Measurements from ENCODE around the gene CA10.
A peak's percentile ranks its signal among the peaks of the same experiment; 100 is the strongest.

CA10 gene

DNA sequence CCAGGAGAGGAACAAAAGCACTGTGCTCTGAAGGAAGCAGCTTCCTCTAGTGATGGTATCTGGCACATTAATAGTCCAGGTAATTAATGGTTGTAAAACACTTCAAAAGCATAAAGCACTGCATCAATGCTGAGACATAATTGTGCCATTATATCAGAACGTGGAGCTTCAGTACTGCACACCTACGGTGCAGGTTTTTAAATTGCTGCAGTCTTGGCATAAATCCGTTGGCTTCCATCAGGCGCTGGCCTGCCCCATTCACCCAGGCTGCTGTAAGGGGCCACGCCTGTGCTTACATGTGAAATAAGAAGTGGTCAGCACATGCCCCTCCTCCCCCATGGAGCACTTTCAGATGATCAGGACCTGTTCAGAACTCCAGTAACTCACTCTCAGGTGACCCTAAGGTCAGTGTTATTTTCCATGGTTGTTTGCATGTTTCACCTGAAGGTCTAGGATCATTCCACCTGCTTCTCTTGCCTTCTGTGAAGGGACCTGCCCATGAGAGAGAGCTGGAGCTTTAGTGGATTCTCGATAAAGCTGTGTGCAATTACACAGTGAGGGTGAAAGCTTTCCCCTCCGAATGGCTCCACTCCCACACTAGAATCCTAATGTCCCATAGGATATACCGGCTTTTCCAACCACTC, 345.3 kb downstream of the CA10 start:
- DNase-seq: no peak

DNA sequence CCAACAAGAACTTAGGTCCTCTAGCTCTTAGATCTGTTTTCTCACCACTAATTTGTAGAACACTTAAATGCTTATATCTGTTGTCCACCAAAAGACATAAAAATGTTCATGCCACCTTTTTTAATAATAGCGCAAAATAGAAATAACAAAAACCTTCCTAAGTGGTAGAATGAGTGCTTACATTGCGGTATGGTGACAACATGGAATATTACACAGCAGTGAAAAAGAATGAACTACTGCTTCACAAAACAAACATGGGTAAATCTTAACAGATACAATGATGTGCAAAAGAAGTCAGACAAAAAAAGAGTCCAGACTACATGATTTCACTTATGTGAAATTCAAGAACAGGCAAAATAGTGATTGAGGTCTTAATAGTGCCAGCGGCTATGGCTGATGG, 351.1 kb downstream of the CA10 start:
- DNase-seq: no peak

DNA sequence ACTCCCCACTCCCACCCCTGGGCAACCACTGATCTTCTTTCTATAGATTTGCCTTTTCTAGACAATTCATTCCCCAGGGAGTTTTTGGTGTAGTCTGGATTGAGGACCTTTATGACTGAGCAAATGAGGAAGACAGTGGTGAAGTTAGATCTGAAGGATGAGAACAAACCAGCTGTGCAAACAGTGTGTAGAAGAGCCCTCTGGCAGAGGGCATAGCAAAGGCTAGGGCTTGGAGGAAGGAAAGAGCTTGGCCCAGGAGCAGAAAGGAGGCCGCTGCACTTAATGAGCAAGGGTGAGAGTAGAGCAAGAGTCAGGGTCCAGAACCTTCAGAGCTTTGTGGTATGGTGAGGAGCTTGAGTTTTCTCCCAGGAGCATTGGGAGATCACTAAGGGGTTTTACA, 352.7 kb downstream of the CA10 start:
- no peak for DNase-seq

DNA sequence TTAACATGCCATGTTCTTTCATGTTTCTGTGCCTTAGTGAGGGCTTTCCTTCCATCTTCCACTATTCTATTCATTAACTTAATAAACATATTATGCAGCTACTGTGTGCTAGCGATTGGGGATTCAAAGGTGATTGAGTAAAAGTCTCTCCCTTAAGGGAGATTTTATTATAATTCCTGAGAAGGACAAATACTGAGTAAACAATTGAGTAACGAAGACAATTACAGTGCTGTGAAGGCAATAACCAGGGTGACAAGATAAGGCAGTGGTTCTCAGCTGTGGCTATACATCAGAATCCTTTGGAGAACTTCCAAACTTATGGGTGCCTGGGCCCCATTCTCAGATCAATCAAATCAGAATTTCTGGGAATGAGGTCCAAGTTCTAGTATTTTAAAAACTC, 353.3 kb downstream of the CA10 start:
- no peak for DNase-seq

DNA sequence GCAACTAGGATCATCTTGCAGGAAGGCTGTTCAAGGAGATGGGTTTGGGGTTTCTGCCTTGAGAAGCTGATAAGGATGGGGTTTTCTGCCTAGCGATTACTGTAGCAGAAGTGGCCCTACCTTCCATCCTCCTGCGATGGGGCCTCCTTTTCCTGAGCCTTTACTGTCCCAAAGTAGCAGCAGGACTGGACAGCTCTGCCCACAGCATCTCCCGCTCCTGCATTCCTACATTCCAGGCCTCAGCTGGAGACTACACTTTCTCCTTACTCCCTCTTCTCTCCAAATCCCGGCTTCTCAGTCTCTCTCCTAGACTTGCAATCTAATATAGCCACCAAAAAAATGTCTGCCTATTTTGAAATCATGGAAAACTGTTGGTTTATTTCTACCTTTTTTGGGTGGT, 355.4 kb downstream of the CA10 start:
- DNase-seq: no peak

DNA sequence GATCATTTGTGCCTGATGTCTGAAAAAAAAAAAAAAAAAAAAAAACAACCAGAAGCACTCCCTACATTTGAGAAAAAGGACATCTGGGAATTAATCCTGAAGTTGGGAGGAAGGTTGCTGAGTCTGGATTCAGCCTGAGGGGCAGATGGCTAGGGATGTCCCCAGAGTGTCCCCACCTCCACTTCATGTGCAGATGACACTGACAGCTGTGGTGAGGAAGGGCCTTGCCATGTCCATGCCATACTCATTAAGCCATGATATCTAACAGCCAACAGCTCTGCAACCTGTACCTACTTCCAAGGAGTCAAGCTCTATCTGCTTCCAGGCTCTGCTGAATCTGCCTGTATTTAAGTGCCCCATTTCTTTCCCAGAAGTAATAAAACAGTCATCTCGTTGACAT, 356.0 kb downstream of the CA10 start:
- peak; percentile 99 for DNase-seq

DNA sequence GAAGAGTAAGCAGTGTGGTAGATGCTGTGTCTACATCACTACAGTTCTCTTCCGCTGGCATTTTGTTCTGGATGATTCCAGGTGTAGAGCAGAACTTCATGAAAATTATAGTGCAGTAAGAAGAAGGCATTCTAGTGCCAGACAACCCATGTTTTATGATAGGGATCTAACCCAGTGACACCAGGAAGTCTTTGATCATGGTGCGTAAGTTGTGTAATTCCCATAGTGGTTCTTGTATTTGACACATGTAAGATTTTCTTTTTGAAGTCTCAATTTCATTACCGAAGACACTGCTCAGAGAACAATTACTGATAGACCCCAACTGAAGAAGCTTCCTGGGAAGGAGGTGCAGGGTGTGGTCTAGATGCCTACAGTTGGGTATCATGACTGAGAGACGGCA, 356.9 kb downstream of the CA10 start:
- no peak for DNase-seq

DNA sequence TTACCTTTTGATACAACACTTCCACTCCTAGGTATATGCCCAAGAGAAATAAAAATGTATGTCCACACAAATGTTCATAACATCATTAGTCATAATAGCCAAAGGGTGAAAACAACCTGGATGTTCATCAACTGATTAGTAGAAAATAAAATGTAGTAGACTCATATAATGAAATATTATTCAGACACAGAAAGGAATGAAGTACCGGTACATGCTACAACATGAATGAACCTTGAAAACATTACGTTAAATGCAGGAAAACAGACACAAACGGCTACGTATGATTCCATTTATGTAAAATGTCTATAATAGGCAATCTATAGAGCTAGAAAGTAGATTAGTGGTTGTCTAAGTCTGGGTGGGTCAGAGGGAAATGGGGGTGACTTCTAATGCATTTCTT, 358.5 kb downstream of the CA10 start:
- DNase-seq: no peak

DNA sequence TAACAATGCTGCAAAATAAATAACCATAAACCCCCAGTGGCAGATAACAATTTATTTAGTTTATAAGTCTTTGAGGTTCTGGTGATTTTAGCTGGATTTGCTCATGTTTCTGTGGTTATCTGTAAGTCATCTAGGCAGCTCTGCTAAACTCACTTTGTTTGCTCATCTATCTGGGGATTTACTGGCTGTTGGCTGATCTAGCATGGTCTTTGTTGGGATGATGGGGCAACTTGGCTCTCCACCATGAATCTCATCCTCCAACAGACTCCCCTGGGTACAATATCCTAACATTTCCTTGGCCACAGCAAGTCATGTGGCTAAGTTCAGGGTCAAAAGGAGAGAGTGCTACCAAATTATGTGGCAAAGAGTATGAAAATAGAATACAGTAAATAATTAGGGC, 359.3 kb downstream of the CA10 start:
- no peak for DNase-seq

DNA sequence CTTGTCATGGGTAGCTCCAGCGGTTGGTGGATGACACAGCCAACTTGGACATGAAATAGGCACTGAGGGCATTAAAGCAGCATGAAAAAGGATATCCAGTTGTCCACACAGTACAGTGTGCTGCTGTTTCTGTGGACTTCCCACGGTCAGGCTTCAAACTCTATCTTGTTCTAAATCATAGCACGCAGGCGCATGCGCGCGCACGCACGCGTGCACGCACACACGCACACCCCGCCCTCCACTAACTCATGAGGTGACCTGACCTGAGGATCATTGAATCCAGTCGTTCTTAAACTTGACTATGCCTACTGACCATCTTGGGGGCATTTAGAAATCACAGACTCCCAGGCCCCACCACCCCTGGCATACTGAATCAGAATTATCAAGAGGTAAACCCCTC, 361.4 kb downstream of the CA10 start:
- no peak for DNase-seq

DNA sequence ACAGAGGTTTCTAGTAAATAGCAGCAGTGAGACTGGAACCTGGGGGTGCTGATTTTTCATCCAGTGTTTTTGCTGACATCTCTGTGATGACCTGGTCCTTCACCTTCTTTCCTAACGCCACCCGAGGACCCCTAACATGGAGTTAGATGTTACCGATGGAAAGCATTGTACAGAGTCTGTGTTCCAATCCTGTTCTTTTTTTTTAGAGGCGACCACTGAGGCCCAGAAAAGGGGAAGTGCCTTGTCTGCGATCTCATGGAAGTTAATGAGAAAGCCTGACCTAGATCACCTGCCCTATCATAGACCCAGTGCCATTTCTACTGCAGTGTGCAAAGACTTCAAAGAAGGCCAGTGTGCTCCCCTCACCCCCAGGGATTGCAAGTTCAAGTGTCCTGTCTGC, 362.5 kb downstream of the CA10 start:
- DNase-seq: no peak

DNA sequence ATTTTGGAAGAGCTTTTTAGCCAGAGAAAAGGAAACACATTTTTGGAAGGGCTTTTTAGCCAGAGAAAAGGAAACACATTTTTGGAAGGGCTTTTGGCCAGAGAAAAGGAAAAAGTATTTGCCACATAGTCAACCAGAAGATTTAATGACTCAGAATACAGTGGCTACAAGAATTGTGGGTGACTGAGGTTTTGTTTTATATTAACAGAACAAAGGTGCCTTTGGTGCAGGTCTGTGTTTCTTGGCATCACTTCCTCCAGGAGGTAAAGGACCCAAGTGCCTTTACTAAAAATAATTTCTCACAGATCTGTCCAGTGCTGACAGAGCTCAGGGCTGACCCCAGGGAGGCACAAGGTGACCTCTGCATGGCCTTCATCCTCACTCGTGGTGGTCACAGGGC, 363.1 kb downstream of the CA10 start:
- DNase-seq: no peak

DNA sequence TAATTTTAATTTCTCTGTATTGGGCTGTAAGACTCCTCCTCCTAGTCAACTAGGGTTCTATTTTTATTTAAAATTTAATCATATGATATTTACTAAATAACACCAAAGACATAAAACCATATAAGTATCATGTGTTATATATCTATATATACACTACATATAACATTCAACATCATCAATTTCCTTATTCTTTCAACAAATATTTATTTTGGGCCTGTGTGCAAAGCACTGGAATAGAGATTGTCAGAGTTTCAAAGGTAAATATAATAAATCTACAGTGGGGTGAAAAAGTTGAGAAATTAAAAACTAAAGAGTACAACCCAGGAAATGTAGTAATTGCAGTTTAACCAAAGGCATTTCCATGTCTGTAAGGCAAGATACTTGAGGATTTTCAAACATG, 364.0 kb downstream of the CA10 start:
- DNase-seq: no peak

DNA sequence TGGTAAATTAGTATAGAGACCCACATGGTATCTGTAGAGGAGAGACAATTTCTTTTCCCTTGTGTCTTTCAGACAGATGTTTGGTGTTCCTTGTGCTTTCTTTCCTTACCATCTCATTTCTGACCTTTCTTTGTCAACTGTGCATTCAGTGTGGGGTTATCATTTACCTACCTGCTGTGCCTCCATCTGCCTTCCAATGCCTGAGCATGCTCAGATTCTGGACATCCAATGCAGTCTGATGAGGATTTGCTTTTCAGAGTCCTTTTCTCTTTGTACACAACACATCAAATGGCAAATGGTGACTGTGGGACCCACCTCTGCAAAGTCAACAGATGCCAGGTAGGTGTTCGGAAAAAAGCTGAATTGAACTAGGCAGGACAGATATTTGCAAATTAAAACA, 364.8 kb downstream of the CA10 start:
- peak; percentile 64 for DNase-seq

DNA sequence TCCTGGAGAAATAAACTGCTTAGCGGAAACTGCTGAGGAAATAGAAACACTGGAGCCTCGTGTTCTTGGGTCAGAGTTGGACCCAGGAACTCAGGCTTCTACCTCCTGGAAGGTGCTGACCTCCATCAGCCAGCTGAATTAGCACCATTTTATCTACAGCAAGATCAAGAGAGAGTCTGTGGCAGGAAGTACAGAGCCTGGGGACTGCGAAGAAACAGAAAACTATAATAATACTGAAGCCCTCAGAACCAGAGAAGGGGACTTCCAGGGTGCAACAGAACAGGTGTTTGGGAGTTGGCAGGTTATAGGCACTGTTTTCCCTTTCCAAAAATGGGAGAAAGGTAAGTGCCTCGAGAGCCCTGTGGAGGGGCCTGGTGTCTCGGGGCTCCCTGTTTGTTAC, 379.7 kb downstream of the CA10 start:
- no peak for DNase-seq

DNA sequence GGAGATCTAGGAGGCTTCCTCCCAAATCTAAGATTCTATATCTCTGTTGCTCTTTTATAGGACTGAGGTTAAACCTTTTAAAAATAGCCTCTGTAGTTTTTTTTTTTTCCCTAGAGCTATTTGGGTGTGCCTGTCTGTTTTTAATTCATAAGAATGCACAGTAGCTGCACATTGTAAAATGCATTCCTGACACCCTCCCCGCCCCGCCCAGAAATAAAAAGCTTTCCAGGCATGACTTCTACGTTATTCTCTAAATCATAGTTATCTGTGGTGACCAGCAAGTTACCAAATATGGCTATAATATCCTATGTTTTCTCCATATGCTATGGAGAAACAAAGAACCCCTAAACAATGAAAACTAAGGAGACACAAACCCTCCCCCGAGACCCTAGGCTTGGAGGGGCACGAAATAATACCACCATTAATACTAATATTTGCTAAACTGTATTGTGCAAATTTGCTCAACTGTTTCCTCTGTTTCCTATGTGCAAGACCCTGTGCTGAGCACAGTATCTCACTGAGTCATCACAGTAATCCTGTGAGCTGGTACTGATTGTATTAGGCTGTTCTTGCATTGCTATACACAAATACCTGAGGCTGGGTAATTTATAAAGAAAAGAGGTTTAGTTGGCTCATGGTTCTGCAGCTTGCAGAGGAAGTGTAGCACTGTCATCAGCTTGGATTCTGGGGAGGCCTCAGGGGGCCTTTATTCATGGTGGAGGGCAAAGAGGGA, 388.3 kb downstream of the CA10 start:
- DNase-seq: no peak

DNA sequence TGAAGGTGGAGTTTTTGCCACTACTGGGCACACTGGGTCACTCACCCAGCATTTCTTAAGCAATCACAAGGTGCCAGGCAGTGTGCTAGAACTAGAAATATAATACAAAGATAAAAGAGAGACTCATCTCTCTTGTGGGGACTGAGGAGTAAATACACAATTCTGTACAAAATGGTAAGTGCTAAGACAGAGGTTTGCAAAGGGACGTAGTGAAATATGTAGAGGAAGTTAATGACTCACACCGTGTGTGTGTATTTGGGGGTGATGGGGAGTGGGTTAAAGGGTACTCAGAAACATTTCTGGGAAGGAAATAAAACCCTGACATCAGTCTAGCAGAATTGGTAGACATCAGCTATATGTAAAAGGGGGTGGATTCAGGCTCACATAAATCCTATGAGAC, 389.3 kb downstream of the CA10 start:
- no peak for DNase-seq

DNA sequence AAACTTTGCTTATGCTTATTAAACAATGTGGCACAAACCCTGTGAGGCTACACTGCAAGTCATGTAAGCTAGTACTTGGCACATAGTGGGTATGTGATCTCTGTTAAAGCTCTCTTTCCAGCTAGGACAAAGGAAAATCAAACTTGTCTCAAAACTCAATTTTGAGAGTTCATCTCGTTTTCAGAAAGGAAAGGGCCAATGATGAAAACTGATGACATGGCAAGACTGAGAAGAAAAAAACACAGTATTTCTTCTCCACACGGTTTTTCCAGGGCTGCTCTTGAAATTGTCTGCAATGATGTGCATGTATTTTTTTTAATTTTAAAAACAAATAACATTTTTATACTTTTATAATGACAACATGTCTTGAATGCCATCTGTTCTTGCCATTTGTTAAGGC, 389.8 kb downstream of the CA10 start:
- no peak for DNase-seq

DNA sequence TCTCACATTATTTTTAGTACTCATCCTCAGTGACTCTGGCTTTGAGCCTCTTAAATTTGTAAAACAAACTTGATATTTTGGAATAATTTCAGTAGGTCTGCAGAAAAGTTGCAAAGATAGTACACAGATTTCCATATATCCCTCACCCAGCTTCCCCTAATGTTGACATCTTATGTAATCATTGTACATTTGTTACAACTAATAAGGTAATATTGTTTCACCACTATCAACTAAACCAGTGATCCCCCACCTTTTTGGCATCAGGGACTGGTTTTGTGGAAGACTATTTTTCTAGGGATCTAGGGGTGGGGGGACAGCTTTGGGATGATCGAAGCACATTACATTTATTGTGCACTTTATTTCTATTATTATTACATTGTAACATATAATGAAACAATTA, 391.2 kb downstream of the CA10 start:
- DNase-seq: no peak

DNA sequence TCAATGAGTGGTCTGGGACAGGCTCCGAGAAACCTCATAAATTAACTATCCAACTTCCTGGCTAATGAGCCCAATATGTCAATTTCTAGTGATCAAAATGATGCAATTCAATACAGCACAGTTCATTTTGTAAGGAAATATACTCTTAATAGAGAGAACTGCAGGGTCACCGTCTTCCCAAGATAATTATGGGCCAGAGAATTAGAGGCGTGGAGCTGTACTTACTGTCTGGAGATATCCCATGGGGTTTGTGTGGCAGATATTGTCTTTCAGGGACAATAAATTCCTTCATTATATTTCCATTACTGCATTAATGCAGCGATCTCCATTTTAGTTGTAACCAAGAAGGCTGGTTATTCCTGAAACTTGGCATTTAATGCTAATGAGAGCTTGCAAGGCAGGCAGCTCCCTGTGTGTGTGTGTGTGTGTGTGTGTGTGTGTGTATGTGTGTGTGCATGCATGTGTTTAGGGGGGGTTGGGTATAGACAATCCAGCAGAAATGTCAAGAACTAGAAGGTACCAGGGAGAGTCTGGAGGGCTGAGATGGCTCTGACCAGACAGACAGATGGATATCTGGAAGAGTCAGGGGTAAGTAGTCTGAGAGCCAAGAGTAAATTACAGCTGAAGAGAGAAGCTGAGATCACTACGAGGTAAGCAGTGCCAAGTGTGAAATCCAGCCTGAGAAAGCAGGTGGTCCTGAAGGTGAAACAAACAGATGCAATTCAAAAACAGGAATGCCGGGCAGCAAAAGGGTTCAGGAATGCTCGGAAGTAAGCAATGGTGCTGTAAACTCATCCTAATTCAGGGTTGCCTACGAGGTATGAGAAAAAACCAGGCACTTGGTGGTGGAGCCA, 393.0 kb downstream of the CA10 start:
- peak; percentile 52 for DNase-seq

DNA sequence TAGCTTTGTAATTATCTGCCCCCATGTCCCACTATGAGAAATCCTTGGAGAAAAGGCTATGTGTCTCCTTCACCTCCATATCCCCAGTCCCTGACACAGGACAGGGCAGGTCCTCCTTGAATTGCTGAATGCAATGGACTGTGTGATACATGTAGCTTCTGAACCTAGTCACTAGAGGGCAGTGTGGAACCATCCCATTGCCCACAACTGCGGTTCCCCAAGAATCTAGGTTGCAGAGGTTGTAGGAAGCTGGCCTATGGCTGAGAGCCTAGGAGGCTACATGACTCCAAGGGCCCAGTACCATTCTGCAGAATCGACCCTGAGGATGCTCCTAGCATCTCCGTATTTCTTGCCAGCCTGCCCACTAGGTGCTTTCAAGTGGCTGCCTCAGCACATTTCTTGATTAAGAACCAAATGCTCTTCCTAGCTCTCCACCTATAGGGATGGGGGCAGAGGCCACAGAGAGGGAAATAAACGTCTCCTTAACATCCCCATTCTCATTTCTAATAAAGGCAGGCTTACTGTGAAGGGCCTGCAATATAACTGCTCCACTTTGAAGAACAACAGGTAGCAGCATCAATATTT, 394.0 kb downstream of the CA10 start:
- DNase-seq: peak; percentile 73

DNA sequence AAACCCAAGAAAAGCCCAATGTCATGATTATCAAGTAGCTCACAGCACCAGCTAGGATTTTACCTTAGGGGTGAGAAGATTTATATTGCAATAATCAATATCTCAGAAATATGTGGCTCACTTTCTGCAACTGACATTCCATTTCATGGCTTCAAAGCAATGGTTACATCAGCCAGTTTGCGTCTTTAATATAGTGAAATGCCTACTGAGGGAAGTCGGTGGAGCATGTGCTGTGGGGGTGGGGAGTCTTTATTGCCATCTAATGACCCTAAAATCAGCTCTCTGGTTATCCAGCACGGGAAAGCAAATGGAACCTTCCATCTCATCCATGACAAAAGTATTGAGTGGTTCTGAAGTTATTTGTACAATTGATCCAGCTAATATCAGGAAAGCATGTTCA, 395.5 kb downstream of the CA10 start:
- DNase-seq: no peak

DNA sequence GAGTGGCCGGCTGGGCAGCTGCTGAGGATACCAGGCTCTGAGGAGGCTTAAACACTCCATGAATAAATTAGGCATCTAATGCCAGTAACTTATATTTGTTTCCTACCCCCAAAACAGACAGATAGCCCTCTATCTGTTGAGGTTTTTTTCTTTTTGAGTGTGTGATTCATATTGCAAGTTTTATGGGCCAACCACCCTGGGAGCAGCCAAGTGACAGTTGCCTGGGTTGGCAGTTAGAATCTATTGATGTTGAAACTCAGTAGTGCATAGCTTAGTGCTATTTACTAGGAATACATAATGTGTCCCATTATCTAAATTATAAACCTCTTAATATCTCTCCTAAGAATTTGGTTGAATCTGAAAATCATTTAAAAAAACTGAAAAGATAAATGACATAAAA, 397.4 kb downstream of the CA10 start:
- DNase-seq: peak; percentile 13

DNA sequence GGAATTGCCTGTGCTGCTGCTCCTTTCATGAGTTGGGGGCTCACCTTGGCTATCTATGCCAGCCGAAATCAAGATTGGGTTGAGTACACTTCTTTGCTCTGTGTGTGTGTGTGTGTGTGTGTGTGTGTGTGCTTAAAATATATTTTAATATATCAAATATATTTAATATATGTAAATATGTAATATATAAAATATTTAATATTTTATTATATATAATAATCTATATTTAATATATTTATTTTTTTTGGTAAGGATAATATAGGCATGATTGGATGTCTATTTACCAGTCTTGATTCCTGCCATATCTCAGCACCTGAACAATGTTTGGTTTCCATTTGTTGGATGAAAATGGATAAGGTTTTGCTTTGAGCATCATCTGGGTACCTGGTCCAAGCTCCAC, 399.3 kb downstream of the CA10 start:
- no peak for DNase-seq

Measured in NCI-H524 treated with DMSO at 0.1 percent for 48 hours (cell line).